H1 (cell line): ENCODE measurements around the gene SHISA6. TPM values are rescaled to one million over a fixed set of nuclear protein-coding genes. Genes with fewer than 3 reads are reported as not detected.
A peak's percentile ranks its signal among the peaks of the same experiment; 100 is the strongest.

ENCODE experiments used
- CTCF ChIA-PET: fragments of 300-600 bp; sonication (Branson Sonifier 250); formaldehyde crosslinking; loops from one replicate; lab custom pipeline; 2021; ENCODE audit not compliant: partially characterized antibody; lab: Charles Lee
- POLR2A ChIA-PET: fragments of 300-600 bp; sonication (Branson Sonifier 250); formaldehyde crosslinking; loops from one replicate; lab custom pipeline; 2021; ENCODE audit warnings: inconsistent platforms; ENCODE audit not compliant: partially characterized antibody; lab: Charles Lee
- DNase-seq, 2 experiments: peaks; one replicate each; pipeline versions ENCODE4 v3.0.0 to v3.0.0-alpha.2; 2010 to 2022; ENCODE audit warnings: low spot score in 2 of 2, low read depth in 1 of 2, mixed read lengths in 1 of 2
- FAIRE-seq: peaks from 2 replicates; lab custom pipeline; 2011; peaks lifted over from hg19 to GRCh38; lab: Jason Lieb, UNC
- H2AFZ ChIP-seq: 2 replicates; pipeline ENCODE4 v1.8.1; 2012; ENCODE audit warnings: low read length, inconsistent platforms
- H2AK5ac ChIP-seq: 2 replicates; pipeline ENCODE4 v1.6.1; 2013; ENCODE audit warnings: low read depth, low read length
- H2BK120ac ChIP-seq: replicated peaks from 2 replicates; pipeline ENCODE3; 2013; ENCODE audit warnings: low read depth, low read length, inconsistent platforms
- H2BK12ac ChIP-seq: 2 replicates; pipeline ENCODE4 v1.6.1; 2013; ENCODE audit warnings: low read depth, low read length
- H2BK15ac ChIP-seq: 2 replicates; pipeline ENCODE4 v1.6.1; 2013; ENCODE audit warnings: low read length
- H2BK20ac ChIP-seq: 2 replicates; pipeline ENCODE4 v1.6.1; 2013; ENCODE audit warnings: low read length
- H2BK5ac ChIP-seq: 2 replicates; pipeline ENCODE4 v1.6.1; 2013; ENCODE audit warnings: low read depth, low read length
- H3K14ac ChIP-seq: 2 replicates; pipeline ENCODE4 v1.6.1; 2013; ENCODE audit warnings: inconsistent platforms; ENCODE audit not compliant: insufficient read length
- H3K18ac ChIP-seq: 2 replicates; pipeline ENCODE4 v1.6.1; 2013; ENCODE audit warnings: low read length; ENCODE audit errors: extremely low read depth
- H3K23ac ChIP-seq: 2 replicates; pipeline ENCODE4 v1.6.1; 2013; ENCODE audit warnings: inconsistent platforms; ENCODE audit not compliant: insufficient read length
- H3K23me2 ChIP-seq: 2 replicates; pipeline ENCODE4 v1.6.1; 2013; ENCODE audit warnings: low read depth, low read length
- H3K27ac ChIP-seq: 2 replicates; pipeline ENCODE4 v1.6.1; 2011; ENCODE audit warnings: low read depth, low read length, inconsistent platforms
- H3K27me3 ChIP-seq, 4 experiments: replicated peaks in 1 of 4; 1 replicate in 1 of 4; 2 replicates in 3 of 4; pipeline versions ENCODE4 v1.6.1 to v1.8.1; 2011 to 2013; ENCODE audit warnings: low read length in 3 of 4, mild to moderate bottlenecking in 3 of 4, inconsistent platforms in 2 of 4, mixed read lengths in 2 of 4, moderate library complexity in 1 of 4; ENCODE audit not compliant: control insufficient read depth in 3 of 4, insufficient read depth in 3 of 4; ENCODE audit errors: extremely low read depth in 1 of 4
- H3K36me3 ChIP-seq, 4 experiments: 2 replicates each; pipeline versions ENCODE4 v1.6.1 to v1.8.1; 2011 to 2013; ENCODE audit warnings: mild to moderate bottlenecking in 4 of 4, low read length in 3 of 4, moderate library complexity in 2 of 4, control low read depth in 1 of 4, inconsistent platforms in 1 of 4; ENCODE audit not compliant: insufficient read depth in 4 of 4, control insufficient read depth in 2 of 4
- H3K4ac ChIP-seq: replicated peaks from 2 replicates; pipeline ENCODE3; 2013; ENCODE audit warnings: low read length, low read depth, mixed read lengths, inconsistent platforms; ENCODE audit not compliant: insufficient read length
- H3K4me1 ChIP-seq, 4 experiments: replicated peaks in 1 of 4; 1 replicate in 1 of 4; 2 replicates in 3 of 4; pipeline versions ENCODE4 v1.6.1 to v1.8.1; 2011 to 2013; ENCODE audit warnings: low read length in 3 of 4, inconsistent platforms in 2 of 4, mixed read lengths in 1 of 4; ENCODE audit not compliant: insufficient read depth in 4 of 4, control insufficient read depth in 3 of 4
- H3K4me2 ChIP-seq, 2 experiments: 2 replicates each; pipeline versions ENCODE4 v1.6.1 to v1.8.1; 2011 to 2013; ENCODE audit warnings: low read depth in 2 of 2, low read length in 2 of 2, control low read depth in 1 of 2, inconsistent platforms in 1 of 2, mild to moderate bottlenecking in 1 of 2; ENCODE audit not compliant: insufficient read depth in 1 of 2
- H3K4me3 ChIP-seq, 4 experiments: fragments of 200-600, 300-600 bp in 1 of 4; sonication (generic), shearing (Covaris generic), sonication (Bioruptor Twin) in 1 of 4; 2 replicates each; pipeline versions ENCODE4 v1.5.1 to v1.8.1; 2011 to 2016; ENCODE audit warnings: low read length in 4 of 4, low read depth in 3 of 4, control low read depth in 2 of 4, inconsistent platforms in 2 of 4, mild to moderate bottlenecking in 2 of 4, mixed read lengths in 1 of 4, moderate library complexity in 1 of 4; ENCODE audit not compliant: insufficient read depth in 2 of 4; ENCODE audit errors: extremely low read depth in 1 of 4
- H3K56ac ChIP-seq: replicated peaks from 2 replicates; pipeline ENCODE3; 2013; ENCODE audit warnings: low read depth, mild to moderate bottlenecking, mixed read lengths, low read length, inconsistent platforms; ENCODE audit not compliant: insufficient read length
- H3K79me1 ChIP-seq: 2 replicates; pipeline ENCODE4 v1.6.1; 2013; ENCODE audit warnings: low read depth, low read length, control low read depth
- H3K79me2 ChIP-seq, 2 experiments: 2 replicates each; pipeline versions ENCODE4 v1.6.1 to v1.8.1; 2012 to 2013; ENCODE audit warnings: low read length in 2 of 2, mild to moderate bottlenecking in 2 of 2, inconsistent platforms in 1 of 2; ENCODE audit not compliant: insufficient read depth in 2 of 2, control insufficient read depth in 1 of 2
- H3K9ac ChIP-seq, 4 experiments: replicated peaks in 1 of 4; 1 replicate in 1 of 4; 2 replicates in 3 of 4; pipeline versions ENCODE4 v1.6.1 to v1.8.1; 2011 to 2013; ENCODE audit warnings: low read depth in 3 of 4, low read length in 3 of 4, control low read depth in 2 of 4, mild to moderate bottlenecking in 2 of 4, moderate library complexity in 2 of 4, inconsistent platforms in 1 of 4; ENCODE audit errors: extremely low read depth in 1 of 4
- H3K9me3 ChIP-seq, 2 experiments: 2 replicates each; pipeline versions ENCODE4 v1.6.1 to v1.8.1; 2012 to 2013; ENCODE audit warnings: mild to moderate bottlenecking in 2 of 2, moderate library complexity in 2 of 2, control low read depth in 1 of 2, inconsistent platforms in 1 of 2, low read depth in 1 of 2, low read length in 1 of 2, mixed read lengths in 1 of 2; ENCODE audit not compliant: insufficient read depth in 2 of 2
- H4K20me1 ChIP-seq, 2 experiments: replicated peaks in 1 of 2; 2 replicates each; pipeline versions ENCODE3 to v1.8.1; 2011 to 2013; ENCODE audit warnings: inconsistent platforms in 2 of 2, low read length in 2 of 2, mild to moderate bottlenecking in 1 of 2; ENCODE audit not compliant: insufficient read depth in 2 of 2, control insufficient read depth in 1 of 2
- H4K5ac ChIP-seq: 2 replicates; pipeline ENCODE4 v1.6.1; 2013; ENCODE audit warnings: low read length, low read depth, mixed read lengths, inconsistent platforms; ENCODE audit not compliant: insufficient read length
- H4K8ac ChIP-seq: 2 replicates; pipeline ENCODE4 v1.8.0; 2013; ENCODE audit warnings: mild to moderate bottlenecking, moderate library complexity, low read length, inconsistent platforms; ENCODE audit not compliant: insufficient read depth; ENCODE audit errors: extremely low read depth
- H4K91ac ChIP-seq: replicated peaks from 2 replicates; pipeline ENCODE3; 2013; ENCODE audit warnings: low read length, mixed read lengths, inconsistent platforms; ENCODE audit not compliant: insufficient read length
- BCL11A ChIP-seq, 2 experiments: IDR thresholded peaks; one replicate each; pipeline ENCODE4 v1.6.1; 2011; ENCODE audit warnings: low read depth in 2 of 2, low read length in 2 of 2, mild to moderate bottlenecking in 2 of 2
- BRCA1 ChIP-seq: IDR thresholded peaks from 2 replicates; pipeline ENCODE4 v1.6.1; 2012; ENCODE audit warnings: low read depth, low read length, improper control_type of control experiment
- CBX5 ChIP-seq: fragments of 300-800, 300-1000 bp; sonication (generic); IDR thresholded peaks from 2 replicates; pipeline ENCODE4 v1.7.1; 2016; ENCODE audit warnings: antibody characterized with exemption, low read length, low read depth
- HDAC2 ChIP-seq, 2 experiments: fragments of 300-600 bp in 1 of 2; sonication (generic) in 1 of 2; IDR thresholded peaks; 2 replicates each; pipeline ENCODE4 v1.6.1; 2011 to 2012; ENCODE audit warnings: low read depth in 2 of 2, low read length in 2 of 2, mild to moderate bottlenecking in 2 of 2, moderate library complexity in 2 of 2, borderline replicate concordance in 1 of 2, inconsistent platforms in 1 of 2
- HDAC6 ChIP-seq: IDR thresholded peaks from one replicate; pipeline ENCODE4 v1.7.1; 2012; ENCODE audit warnings: low read depth, mild to moderate bottlenecking, inconsistent platforms, low read length, moderate library complexity
- JUND ChIP-seq: IDR thresholded peaks from 2 replicates; pipeline ENCODE4 v1.6.1; 2011; ENCODE audit warnings: mild to moderate bottlenecking, improper control_type of control experiment, low read length
- MAFK ChIP-seq: IDR thresholded peaks from 2 replicates; pipeline ENCODE4 v1.6.1; 2012; ENCODE audit warnings: low read depth, mild to moderate bottlenecking, improper control_type of control experiment, low read length
- POU5F1 ChIP-seq: IDR thresholded peaks from 2 replicates; pipeline ENCODE4 v1.6.1; 2011; ENCODE audit warnings: low read depth, mild to moderate bottlenecking, low read length, moderate library complexity
- RAD21 ChIP-seq, 2 experiments: IDR thresholded peaks in 1 of 2; conservative IDR thresholded peaks in 1 of 2; 2 replicates each; pipeline ENCODE4 v1.6.1; 2011; ENCODE audit warnings: low read depth in 2 of 2, low read length in 2 of 2, improper control_type of control experiment in 1 of 2, inconsistent platforms in 1 of 2, mild to moderate bottlenecking in 1 of 2, moderate library complexity in 1 of 2
- SIRT6 ChIP-seq: IDR thresholded peaks from one replicate; pipeline ENCODE4 v1.7.1; 2012; ENCODE audit warnings: low read length, inconsistent platforms
- SIX5 ChIP-seq: IDR thresholded peaks from 2 replicates; pipeline ENCODE4 v1.6.1; 2011; ENCODE audit warnings: mild to moderate bottlenecking, low read depth, low read length
- SUZ12 ChIP-seq: fragments of 200-600 bp; sonication (generic); IDR thresholded peaks from 2 replicates; pipeline ENCODE4 v1.6.1; 2012; ENCODE audit warnings: mild to moderate bottlenecking, inconsistent platforms, low read length, moderate library complexity, mixed read lengths
- WGBS, 2 experiments: shearing (Covaris generic) in 1 of 2; methylation state at CpG; one replicate each; pipeline versions ENCODE4 v1.1.6 to v1.1.7; 2013 to 2015; ENCODE audit warnings: low lambda C conversion rate in 2 of 2, mixed read lengths in 2 of 2, inconsistent platforms in 1 of 2, low coverage in 1 of 2, missing lambda C conversion rate in 1 of 2; ENCODE audit not compliant: insufficient replicate concordance in 2 of 2, insufficient coverage in 1 of 2, insufficient read length in 1 of 2; ENCODE audit errors: extremely low coverage in 1 of 2, missing lambda C conversion rate in 1 of 2; 5-methylcytosine and 5-hydroxymethylcytosine counted together
- polyA plus RNA-seq, 7 experiments: library from polyadenylated mRNA; depleted of rRNA in 3 of 7; stranded (reverse) in 5 of 7; unstranded in 2 of 7; fragments of >200 nt in 5 of 7; fragments of 200-250 nt in 2 of 7; gene quantifications; 1 replicate in 5 of 7; 2 replicates in 1 of 7; 4 replicates in 1 of 7; pipeline versions ENCODE4 v1.2.1 to v1.2.3, GENCODE V29; 2011 to 2013; ENCODE audit warnings: missing spikeins in 2 of 7, mixed read lengths in 2 of 7
- total RNA-seq: library from RNA; stranded (reverse); fragmentation: NEBNext Ultra II Directional; extraction: Animal tissue kit (Norgen Biotek cat#: 25700); gene quantifications from 2 replicates; pipeline ENCODE4 v1.2.1, GENCODE V29; 2021

SHISA6 gene
- total and polyA plus RNA-seq, 2 of the 8 experiments (the other 6 are each of a cell fraction or from before 2014, with no cell fraction given), result 2.9 to 4.8 TPM

DNA sequence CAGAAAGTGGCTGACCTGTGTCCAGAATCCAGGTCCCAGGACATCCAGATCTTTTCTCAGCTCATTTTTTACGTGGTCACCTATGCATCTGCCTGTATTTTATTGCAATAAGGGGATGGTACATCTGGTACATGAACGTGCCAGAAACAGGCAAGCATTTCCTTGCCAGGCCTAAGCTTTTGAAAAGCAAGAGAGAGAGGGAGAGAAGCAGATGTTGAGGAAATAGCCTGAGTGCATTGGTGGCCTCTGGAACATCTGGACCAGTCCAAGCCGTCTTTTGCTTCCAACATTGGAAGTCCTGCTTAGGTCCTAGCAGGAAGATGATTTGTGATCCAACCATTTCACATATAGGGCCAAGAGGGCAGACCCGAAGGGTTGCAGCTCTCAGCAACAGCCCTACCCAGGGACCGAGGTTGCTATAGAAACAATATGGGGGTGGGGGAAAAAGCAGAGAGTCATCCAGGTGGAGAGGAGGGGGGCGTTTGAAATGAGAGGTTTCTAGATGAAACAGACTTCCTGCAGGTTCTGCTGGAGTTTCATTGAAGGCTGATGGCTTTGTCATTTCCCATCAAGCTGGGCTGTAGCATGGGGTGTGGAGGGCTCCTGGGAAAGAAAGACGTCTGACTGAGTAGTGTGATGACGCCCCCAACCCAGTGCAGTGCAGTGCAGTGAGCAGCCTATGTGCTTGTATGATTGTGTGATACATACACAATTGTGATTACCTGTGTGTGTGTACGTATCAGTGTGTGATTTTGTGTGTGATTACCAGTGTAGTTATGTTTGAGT is 61.6 kb downstream of the SHISA6 start:
- POLR2A ChIA-PET, result no interaction called here
- H3K4me3 ChIP-seq, result no peak overlapping the region
- no peak overlapping the region for H2AK5ac ChIP-seq
- no peak overlapping the region for H3K56ac ChIP-seq
- FAIRE-seq (no peak), DNase-seq (no peak)
- 87% methylated on average over 9 of the region's 9 CpGs; no CpG with 5 or more reads in 1 of the 2 experiments for WGBS, 2 experiments
- H2BK12ac ChIP-seq, result no peak overlapping the region
- H4K20me1 ChIP-seq, result peaks cover 0 to 2% of the 10 kb centered on the region in 2 experiments
- H3K23ac ChIP-seq, result no peak overlapping the region
- no peak overlapping the region for H2BK20ac ChIP-seq
- no peak overlapping the region for H3K4ac ChIP-seq
- CTCF ChIA-PET, result interaction anchor here (1.1 to 1.6 kb wide), 2 partner anchors 16 to 342 kb away, joined by 4 read pairs; no protein-coding TSS in a partner anchor
- H2BK120ac ChIP-seq, result no peak overlapping the region
- H3K14ac ChIP-seq, result no peak overlapping the region
- peaks cover 4% of the 10 kb centered on the region; the same call in 1 of the 2 replicates for H3K23me2 ChIP-seq
- no peaks in the 10 kb centered on the region for H3K4me1 ChIP-seq
- H2BK5ac ChIP-seq, result 0 out of 2 replicates have a peak overlapping the region, but pooled peaks have one; percentile 11
- no peak overlapping the region for H3K18ac ChIP-seq
- H3K79me1 ChIP-seq, result no peaks in the 10 kb centered on the region
- H3K79me2 ChIP-seq, result no peaks in the 10 kb centered on the region
- H2AFZ ChIP-seq, result no peak overlapping the region
- peaks cover 0 to 2% (median 0%) of the 10 kb centered on the region in 4 experiments; a peak in 1 of 8 replicates for H3K36me3 ChIP-seq
- H3K9ac ChIP-seq, result no peak overlapping the region
- H4K5ac ChIP-seq, result no peak overlapping the region
- H3K27me3 ChIP-seq, result no peaks in the 10 kb centered on the region
- no peak overlapping the region for H3K27ac ChIP-seq
- H2BK15ac ChIP-seq, result no peak overlapping the region
- H3K9me3 ChIP-seq, result 0 out of 4 replicates have a peak, but pooled peaks cover 0 to 4% of the 10 kb centered on the region in 2 experiments
- H4K91ac ChIP-seq, result no peak overlapping the region
- no peak overlapping the region for H4K8ac ChIP-seq
- no peak overlapping the region for H3K4me2 ChIP-seq
- TF ChIP-seq HDAC6, result no peak
- no peak for TF ChIP-seq HDAC2 (IDR thresholded peaks at IDR 0.05; ENCODE audit: borderline replicate concordance in 1 of 2, low read depth in 2 of 2, low read length in 2 of 2)
- no peak for TF ChIP-seq POU5F1
- TF ChIP-seq JUND, result no peak
- no peak for TF ChIP-seq CBX5
- TF ChIP-seq BRCA1, result no peak
- no peak for TF ChIP-seq SIX5
- TF ChIP-seq RAD21 (IDR thresholded peaks at IDR 0.05 in 1 of 2, conservative IDR thresholded peaks at IDR 0.05 in 1 of 2; ENCODE audit: low read depth in 2 of 2, low read length in 2 of 2), result no peak
- no peak for TF ChIP-seq SIRT6
- no peak for TF ChIP-seq MAFK
- TF ChIP-seq SUZ12, result no peak
- no peak for TF ChIP-seq BCL11A (IDR thresholded peaks at IDR 0.05; ENCODE audit: low read depth in 2 of 2, low read length in 2 of 2)
